ENCODE measurements around the gene SLC2A5.
"Not testable (repeated sequence)": the region's sequence is repeated elsewhere in the genome, so short reads cannot be mapped to it uniquely, and the experiment has no call there.

SLC2A5 gene

GRCh38 chr1:9069326-9070100 lies at the start of gene SLC2A5:
Gene SLC2A5 (minus strand): TSS chr1:9069635. CDS start chr1:9069536, 99 bp downstream.
- DNase-seq, result no peak

- DNase-seq, result no peak
These were observed 48.8 kb upstream of the SLC2A5 start for GRCh38 chr1:9118186-9118585.

- no peak for DNase-seq
These were observed 46.1 kb upstream of the SLC2A5 start for GRCh38 chr1:9115351-9116205.

GRCh38 chr1:9112961-9113880 lies 43.8 kb upstream of the SLC2A5 start:
- no peak for DNase-seq

- peak; percentile 51 for DNase-seq
These were observed 42.5 kb upstream of the SLC2A5 start for GRCh38 chr1:9111957-9112356.

- no peak for DNase-seq
These were observed 41.9 kb upstream of the SLC2A5 start for GRCh38 chr1:9111357-9111691.

GRCh38 chr1:9110669-9111356 lies 41.4 kb upstream of the SLC2A5 start:
- DNase-seq, result peak; percentile 84

- no peak for DNase-seq
These were observed 38.7 kb upstream of the SLC2A5 start for GRCh38 chr1:9108056-9108665.

GRCh38 chr1:9107136-9107535 lies 37.7 kb upstream of the SLC2A5 start:
- no peak for DNase-seq

- no peak for DNase-seq
These were observed 36.9 kb upstream of the SLC2A5 start for GRCh38 chr1:9106286-9106685.

- no peak for DNase-seq
These were observed 36.0 kb upstream of the SLC2A5 start for GRCh38 chr1:9105336-9105867.

GRCh38 chr1:9101510-9102146 lies 32.2 kb upstream of the SLC2A5 start:
- DNase-seq, result peak; percentile 34

- no peak for DNase-seq
These were observed 31.1 kb upstream of the SLC2A5 start for GRCh38 chr1:9100471-9101043.

- DNase-seq, result no peak
These were observed 30.1 kb upstream of the SLC2A5 start for GRCh38 chr1:9099555-9099954.

GRCh38 chr1:9097947-9098705 lies 28.7 kb upstream of the SLC2A5 start:
- no peak for DNase-seq

- no peak for DNase-seq
These were observed 26.4 kb upstream of the SLC2A5 start for GRCh38 chr1:9095818-9096217.

- DNase-seq, result not testable (repeated sequence)
These were observed 24.7 kb upstream of the SLC2A5 start for GRCh38 chr1:9093996-9094595.

- no peak for DNase-seq
These were observed 24.1 kb upstream of the SLC2A5 start for GRCh38 chr1:9093581-9093980.

GRCh38 chr1:9093091-9093490 lies 23.7 kb upstream of the SLC2A5 start:
- no peak for DNase-seq

GRCh38 chr1:9088807-9089206 lies 19.4 kb upstream of the SLC2A5 start:
- DNase-seq, result no peak

Measured in activated CD4-positive, alpha-beta T cell treated with anti-CD3 and anti-CD28 coated beads, Interleukin-2, amount 50 U/mL, for 16 hours (primary cell).